ENCODE data around the gene TEAD1.

DNA sequence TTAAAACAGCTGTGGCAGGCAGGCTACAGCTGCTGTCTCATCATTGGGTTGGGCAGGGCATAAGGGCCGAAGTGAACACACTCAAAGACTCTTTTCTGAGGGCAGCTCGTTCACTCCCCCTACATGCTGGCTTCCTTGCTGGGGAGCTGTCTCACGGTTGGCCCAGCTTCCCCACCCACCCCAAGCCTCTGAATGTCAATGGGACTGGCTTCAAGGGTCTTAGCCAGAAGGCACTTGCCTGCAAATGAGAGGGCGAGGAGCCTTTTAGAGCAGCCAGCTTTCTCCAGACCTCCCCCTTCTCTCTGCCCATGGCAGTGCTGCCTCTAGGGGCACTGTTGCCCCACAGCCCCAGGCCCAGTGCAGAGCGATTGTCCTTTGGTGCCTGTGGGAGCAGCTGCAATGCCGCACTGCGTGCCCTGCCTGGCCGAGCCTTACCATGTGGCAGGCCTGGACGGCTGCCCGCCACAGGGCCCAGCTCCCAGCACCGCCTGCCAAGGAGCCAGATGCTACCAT, 240.2 kb downstream of the TEAD1 start:
- TF ChIP-seq, protein P1, sequence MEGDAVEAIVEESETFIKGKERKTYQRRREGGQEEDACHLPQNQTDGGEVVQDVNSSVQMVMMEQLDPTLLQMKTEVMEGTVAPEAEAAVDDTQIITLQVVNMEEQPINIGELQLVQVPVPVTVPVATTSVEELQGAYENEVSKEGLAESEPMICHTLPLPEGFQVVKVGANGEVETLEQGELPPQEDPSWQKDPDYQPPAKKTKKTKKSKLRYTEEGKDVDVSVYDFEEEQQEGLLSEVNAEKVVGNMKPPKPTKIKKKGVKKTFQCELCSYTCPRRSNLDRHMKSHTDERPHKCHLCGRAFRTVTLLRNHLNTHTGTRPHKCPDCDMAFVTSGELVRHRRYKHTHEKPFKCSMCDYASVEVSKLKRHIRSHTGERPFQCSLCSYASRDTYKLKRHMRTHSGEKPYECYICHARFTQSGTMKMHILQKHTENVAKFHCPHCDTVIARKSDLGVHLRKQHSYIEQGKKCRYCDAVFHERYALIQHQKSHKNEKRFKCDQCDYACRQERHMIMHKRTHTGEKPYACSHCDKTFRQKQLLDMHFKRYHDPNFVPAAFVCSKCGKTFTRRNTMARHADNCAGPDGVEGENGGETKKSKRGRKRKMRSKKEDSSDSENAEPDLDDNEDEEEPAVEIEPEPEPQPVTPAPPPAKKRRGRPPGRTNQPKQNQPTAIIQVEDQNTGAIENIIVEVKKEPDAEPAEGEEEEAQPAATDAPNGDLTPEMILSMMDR (IDR thresholded peaks at IDR 0.05) = peak in 2 of 4 donors; percentile 27 to 35
- TF ChIP-seq POLR2A (IDR thresholded peaks at IDR 0.05) = no peak
